Gastrocnemius medialis (tissue), 4 donors: ENCODE measurements around the gene CXCL1. TPM values are rescaled to one million over a fixed set of nuclear protein-coding genes. Genes with fewer than 3 reads are reported as not detected.

Experiments used
- ATAC-seq, 2 donors: fragments of 150-250 bp; one replicate each; pipeline ENCODE4 v1.9.1; 2016
- DNase-seq, 2 donors: peaks; one replicate each; pipeline ENCODE4 v3.0.0-alpha.2; 2019
- H3K27ac ChIP-seq, 4 donors: fragments of 200-600 bp; sonication (generic); 1 replicate in 1 of 4; 2 replicates in 3 of 4; pipeline ENCODE4 v1.5.1; 2016 to 2018; ENCODE audit warnings: mild to moderate bottlenecking in 2 of 4, moderate library complexity in 1 of 4
- H3K27me3 ChIP-seq, 3 donors: fragments of 200-600 bp; sonication (generic) in 2 of 3; 1 replicate in 1 of 3; 2 replicates in 2 of 3; pipeline versions ENCODE4 v1.5.1 to v1.6.0; 2016 to 2019; ENCODE audit warnings: mild to moderate bottlenecking in 1 of 3, moderate library complexity in 1 of 3
- H3K36me3 ChIP-seq, 2 donors: fragments of 200-600 bp; sonication (generic) in 1 of 2; one replicate each; pipeline ENCODE4 v1.5.1; 2017 to 2018
- H3K4me1 ChIP-seq, 2 donors: fragments of 200-600 bp; sonication (generic) in 1 of 2; one replicate each; pipeline ENCODE4 v1.5.1; 2016 to 2017; ENCODE audit warnings: mild to moderate bottlenecking in 2 of 2
- H3K4me3 ChIP-seq, 4 donors: fragments of 200-600 bp; sonication (generic) in 3 of 4; 1 replicate in 1 of 4; 2 replicates in 3 of 4; pipeline ENCODE4 v1.5.1; 2016 to 2019; ENCODE audit warnings: mild to moderate bottlenecking in 2 of 4
- H3K9me3 ChIP-seq, 3 donors: fragments of 200-600 bp; sonication (generic) in 2 of 3; 1 replicate in 1 of 3; 2 replicates in 2 of 3; pipeline ENCODE4 v1.5.1; 2016 to 2019
- CTCF ChIP-seq, 5 experiments: fragments of 450-650 bp in 3 of 5; fragments of 200-600 bp in 2 of 5; sonication (generic) in 2 of 5; IDR thresholded peaks in 4 of 5; conservative IDR thresholded peaks in 1 of 5; 1 replicate in 4 of 5; 2 replicates in 1 of 5; pipeline ENCODE4 v1.5.1; 2016 to 2019; ENCODE audit warnings: antibody characterized with exemption in 5 of 5, mild to moderate bottlenecking in 3 of 5, moderate library complexity in 3 of 5
- POLR2A ChIP-seq, 2 donors: fragments of 450-650 bp; IDR thresholded peaks; one replicate each; pipeline ENCODE4 v1.6.1; 2017; ENCODE audit warnings: antibody characterized with exemption in 2 of 2, mild to moderate bottlenecking in 2 of 2, moderate library complexity in 2 of 2
- in situ Hi-C, 4 donors: fragments of 200-750 bp; cut with MboI; loops; one replicate each; pipeline versions ENCODE4 v1.15.0 to v1.8.0; 2017; ENCODE audit warnings: low sequenced_read_pairs in 4 of 4
- intact Hi-C: fragments of 100-400 bp; cut with DNase I; formaldehyde crosslinking; loops from one replicate; pipeline ENCODE4 v1.15.1; 2023; ENCODE audit warnings: low total_unique reads
- total RNA-seq, 4 donors: library from RNA; depleted of rRNA; stranded (reverse); fragments of >200 nt; gene quantifications; one replicate each; pipeline versions ENCODE4 v1.1.0 to v1.2.3, GENCODE V29; 2016

CXCL1 gene
- total RNA-seq, 4 donors from 2014 or later: 2.7 to 3.2 TPM; not detected in 2

- in situ Hi-C loops (no loop called here), intact Hi-C loops (loop anchor here (10.0 kb wide), 1 partner anchor 195 kb away; no protein-coding TSS in a partner anchor)
- DNase-seq (no peak), ATAC-seq (no peak)
- Histone ChIP-seq H3K27me3 (peaks cover 0 to 4% (median 0%) of the 10 kb centered on the region in 3 donors), H3K9me3 (no peaks in the 10 kb centered on the region), H3K4me3 (no peak overlapping the region), H3K36me3 (no peaks in the 10 kb centered on the region), H3K4me1 (no peaks in the 10 kb centered on the region), H3K27ac (no peak overlapping the region)
- TF ChIP-seq POLR2A (IDR thresholded peaks at IDR 0.05) (no peak), CTCF (IDR thresholded peaks at IDR 0.05 in 4 of 5, conservative IDR thresholded peaks at IDR 0.05 in 1 of 5) (no peak)
Measured at GRCh38 chr4:73860181-73860580, 9.0 kb upstream of the CXCL1 start.

GRCh38 chr4:73860917-73861316 lies 8.3 kb upstream of the CXCL1 start:
- no peaks in the 10 kb centered on the region for H3K36me3 ChIP-seq
- in situ Hi-C loops (no loop called here), intact Hi-C loops (loop anchor here (10.0 kb wide), 1 partner anchor 196 kb away; no protein-coding TSS in a partner anchor)
- H3K9me3 ChIP-seq: no peaks in the 10 kb centered on the region
- no peak overlapping the region for H3K27ac ChIP-seq
- peaks cover 0 to 4% (median 0%) of the 10 kb centered on the region in 3 donors for H3K27me3 ChIP-seq
- TF ChIP-seq POLR2A (IDR thresholded peaks at IDR 0.05): no peak
- TF ChIP-seq CTCF (IDR thresholded peaks at IDR 0.05 in 4 of 5, conservative IDR thresholded peaks at IDR 0.05 in 1 of 5): no peak
- no peak for ATAC-seq
- DNase-seq: no peak
- no peaks in the 10 kb centered on the region for H3K4me1 ChIP-seq
- no peak overlapping the region for H3K4me3 ChIP-seq

GRCh38 chr4:73862322-73862721 lies 6.9 kb upstream of the CXCL1 start:
- ATAC-seq (no peak), DNase-seq (no peak)
- H3K27me3 ChIP-seq: peaks cover 0 to 4% (median 0%) of the 10 kb centered on the region in 3 donors
- H3K36me3 ChIP-seq: no peaks in the 10 kb centered on the region
- TF ChIP-seq POLR2A (IDR thresholded peaks at IDR 0.05) (no peak), CTCF (IDR thresholded peaks at IDR 0.05 in 4 of 5, conservative IDR thresholded peaks at IDR 0.05 in 1 of 5) (no peak)
- no peaks in the 10 kb centered on the region for H3K4me1 ChIP-seq
- H3K9me3 ChIP-seq: no peaks in the 10 kb centered on the region
- intact Hi-C loops (loop anchor here (10.0 kb wide), 1 partner anchor 198 kb away; no protein-coding TSS in a partner anchor), in situ Hi-C loops (no loop called here)
- no peak overlapping the region for H3K27ac ChIP-seq
- H3K4me3 ChIP-seq: no peak overlapping the region

GRCh38 chr4:73864365-73864764 lies 4.8 kb upstream of the CXCL1 start:
- TF ChIP-seq POLR2A (IDR thresholded peaks at IDR 0.05) (no peak), CTCF (IDR thresholded peaks at IDR 0.05 in 4 of 5, conservative IDR thresholded peaks at IDR 0.05 in 1 of 5) (no peak)
- ATAC-seq: no peak
- Histone ChIP-seq H3K4me3 (no peak overlapping the region), H3K36me3 (no peaks in the 10 kb centered on the region), H3K27me3 (peaks cover under 1 to 4% (median 3%) of the 10 kb centered on the region in 3 donors), H3K27ac (no peak overlapping the region), H3K9me3 (no peaks in the 10 kb centered on the region), H3K4me1 (no peaks in the 10 kb centered on the region)
- in situ Hi-C loops: no loop called here
- DNase-seq: no peak
- intact Hi-C loops: loop anchor here (10.0 kb wide), 1 partner anchor 200 kb away; no protein-coding TSS in a partner anchor

- Histone ChIP-seq H3K4me3 (no peak overlapping the region), H3K9me3 (no peaks in the 10 kb centered on the region), H3K27ac (no peak overlapping the region), H3K36me3 (no peaks in the 10 kb centered on the region), H3K27me3 (peaks cover 3 to 4% (median 4%) of the 10 kb centered on the region in 3 donors), H3K4me1 (no peaks in the 10 kb centered on the region)
- ATAC-seq (no peak), DNase-seq (no peak)
- in situ Hi-C loops (no loop called here), intact Hi-C loops (loop anchor here (10.0 kb wide), 1 partner anchor 200 kb away; no protein-coding TSS in a partner anchor)
- TF ChIP-seq CTCF (IDR thresholded peaks at IDR 0.05 in 4 of 5, conservative IDR thresholded peaks at IDR 0.05 in 1 of 5) (no peak), POLR2A (IDR thresholded peaks at IDR 0.05) (no peak)
Measured at GRCh38 chr4:73864961-73865360, 4.2 kb upstream of the CXCL1 start.
